ENCODE results near the gene TLE1.
"Not testable (repeated sequence)": the region's sequence is repeated elsewhere in the genome, so short reads cannot be mapped to it uniquely, and the experiment has no call there.

Gene TLE1

DNA sequence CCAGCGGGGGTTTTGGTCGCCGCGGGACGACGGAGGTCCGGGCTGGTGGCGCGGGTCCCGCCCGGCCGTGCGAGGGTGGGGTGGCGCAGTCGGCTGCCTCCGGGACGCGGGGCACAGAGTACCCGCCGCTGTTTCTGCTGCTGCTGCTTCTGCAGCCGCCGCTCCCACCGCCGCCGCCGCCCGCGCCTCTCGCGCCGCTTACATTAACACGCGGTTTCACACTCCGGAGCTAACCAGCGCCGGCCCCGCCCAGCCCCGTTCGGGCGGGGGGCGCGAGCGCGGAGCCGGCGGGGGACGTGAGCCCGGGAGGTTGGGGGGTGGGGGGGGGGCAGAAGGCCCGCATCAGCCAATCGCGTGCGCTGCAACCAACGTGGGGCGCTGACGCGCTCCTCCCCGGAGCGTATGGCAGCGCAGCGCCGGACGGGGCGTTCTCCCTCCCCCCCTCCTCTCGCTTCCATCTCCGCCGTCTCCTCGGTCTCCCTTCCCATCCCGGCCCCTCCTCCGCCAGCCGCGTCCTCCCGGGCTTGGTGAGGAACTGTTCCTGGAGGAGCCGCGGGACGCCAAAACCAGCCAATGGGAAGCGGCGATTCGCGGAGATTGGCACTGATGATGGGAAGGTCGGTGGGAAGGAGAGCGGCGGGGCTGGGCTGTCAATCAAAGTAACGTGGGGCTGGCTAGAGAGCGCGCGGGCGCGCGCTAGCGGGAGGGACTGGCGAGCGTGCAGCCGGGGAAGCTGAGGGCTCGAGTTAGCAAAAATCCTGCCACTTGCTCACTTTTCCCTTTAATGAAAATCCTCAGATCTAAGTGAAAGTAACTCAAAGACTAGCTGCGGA is at the start of gene TLE1:
Gene TLE1 (minus strand): TSS at position 205 of the 833 bp plus-strand sequence. CDS start 1,307 bp downstream, outside the sequence.
- DNase-seq (ENCODE audit: low spot score): peak; percentile 79

DNA sequence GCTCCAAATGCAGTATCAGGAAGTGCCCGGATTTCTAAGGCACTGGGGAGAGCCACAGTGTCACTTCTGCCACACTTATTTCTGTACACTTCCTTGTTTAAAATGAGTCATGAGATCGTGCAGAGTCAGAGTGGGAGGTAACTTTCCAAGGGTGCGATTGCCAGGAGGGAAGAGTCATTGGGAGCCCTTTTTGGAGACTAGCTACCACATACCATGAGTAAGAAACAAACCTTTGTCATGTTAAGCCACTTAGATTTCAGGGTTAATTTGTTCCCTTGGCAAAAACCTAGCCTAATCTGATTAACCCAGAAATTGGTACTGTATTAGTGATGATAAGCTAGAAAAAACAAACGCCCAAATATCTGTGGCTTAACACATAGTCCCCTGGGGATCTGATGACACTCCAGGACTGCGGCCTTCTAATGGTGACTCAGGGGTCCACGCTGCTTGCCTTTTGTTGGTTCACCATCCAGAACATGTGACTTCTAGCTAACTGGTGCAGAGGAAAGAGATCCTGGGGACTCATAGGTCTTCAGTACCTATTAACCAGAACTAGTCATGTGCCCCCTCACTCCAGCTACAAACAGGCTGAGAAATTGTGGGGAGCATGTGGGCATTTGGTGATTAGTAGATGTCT is 48.6 kb upstream of the TLE1 start:
- no peak for DNase-seq (ENCODE audit: low spot score)

DNA sequence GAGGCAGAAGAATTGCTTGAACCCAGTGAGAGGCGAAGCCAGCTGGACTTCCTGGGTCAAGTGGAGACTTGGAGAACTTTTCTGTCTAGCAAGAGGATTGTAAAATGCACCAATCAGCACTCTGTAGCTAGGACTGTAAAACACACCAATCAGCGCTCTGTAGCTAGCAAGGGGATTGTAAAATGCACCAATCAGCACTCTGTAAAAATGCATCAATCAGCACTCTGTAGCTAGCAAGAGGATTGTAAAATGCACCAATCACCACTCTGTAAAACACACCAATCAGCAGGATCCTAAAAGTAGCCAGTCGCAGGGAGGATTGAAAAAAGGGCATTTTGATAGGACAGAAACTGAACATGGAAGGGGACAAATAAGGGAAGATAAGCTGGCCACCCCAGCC is 41.2 kb upstream of the TLE1 start:
- not testable (repeated sequence) for DNase-seq (ENCODE audit: low spot score)

- peak; percentile 7 for DNase-seq (ENCODE audit: low spot score)
These were observed 39.8 kb upstream of the TLE1 start for GRCh38 chr9:81729135-81729534.

- DNase-seq (ENCODE audit: low spot score): no peak
These were observed 35.0 kb upstream of the TLE1 start for GRCh38 chr9:81724242-81724889.

DNA sequence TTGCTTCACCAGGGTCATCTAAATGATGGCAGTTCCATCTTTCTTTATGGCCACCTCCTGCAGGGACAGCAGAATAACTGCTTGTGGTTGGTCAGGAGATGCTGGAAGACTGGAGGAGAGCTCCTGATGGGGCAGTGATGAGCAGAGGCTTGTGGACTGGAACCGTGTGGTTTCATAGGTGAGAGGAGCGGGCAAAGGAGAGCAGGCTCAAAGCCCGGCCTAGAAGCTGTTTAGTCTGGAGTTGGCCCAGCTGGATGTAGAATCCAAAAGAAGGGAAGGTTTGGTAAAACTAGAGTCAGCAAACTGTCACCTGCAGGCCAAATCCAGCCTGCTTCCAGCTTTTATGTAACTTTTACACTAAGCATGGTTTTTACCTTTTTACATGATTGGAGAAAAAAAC is 32.9 kb upstream of the TLE1 start:
- no peak for DNase-seq (ENCODE audit: low spot score)

DNA sequence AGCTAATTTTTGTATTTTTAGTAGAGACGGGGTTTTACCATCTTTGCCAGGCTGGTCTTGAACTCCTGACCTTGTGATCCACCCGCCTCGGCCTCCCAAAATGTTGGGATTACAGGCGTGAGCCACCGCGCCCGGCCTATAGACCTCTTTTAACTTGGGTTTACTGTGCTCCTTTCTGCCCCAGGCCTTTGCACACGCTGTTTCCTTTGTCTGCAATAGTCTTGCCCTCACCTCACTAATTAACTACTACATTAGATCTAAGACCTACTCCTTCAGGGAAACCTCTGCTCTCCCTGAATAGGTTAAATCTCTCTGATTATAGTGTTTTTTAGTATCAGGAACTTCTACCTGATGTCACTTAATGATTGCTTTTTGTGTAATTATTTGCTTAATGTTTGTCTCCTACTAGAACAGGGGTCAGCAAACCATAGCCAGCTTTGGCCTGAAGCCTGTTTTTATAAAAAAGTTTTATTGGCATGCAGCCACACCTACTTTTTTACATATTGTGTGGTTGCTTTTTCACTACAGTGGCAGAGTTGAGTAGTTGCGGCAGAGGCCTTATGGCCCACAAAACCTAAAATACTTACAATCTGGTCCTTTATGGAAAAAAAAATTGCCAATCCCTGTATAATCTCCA is 31.2 kb upstream of the TLE1 start:
- no peak for DNase-seq (ENCODE audit: low spot score)

GRCh38 chr9:81719972-81720371 is 30.6 kb upstream of the TLE1 start:
- no peak for DNase-seq (ENCODE audit: low spot score)

GRCh38 chr9:81718244-81718643 is 28.9 kb upstream of the TLE1 start:
- DNase-seq (ENCODE audit: low spot score): no peak

DNA sequence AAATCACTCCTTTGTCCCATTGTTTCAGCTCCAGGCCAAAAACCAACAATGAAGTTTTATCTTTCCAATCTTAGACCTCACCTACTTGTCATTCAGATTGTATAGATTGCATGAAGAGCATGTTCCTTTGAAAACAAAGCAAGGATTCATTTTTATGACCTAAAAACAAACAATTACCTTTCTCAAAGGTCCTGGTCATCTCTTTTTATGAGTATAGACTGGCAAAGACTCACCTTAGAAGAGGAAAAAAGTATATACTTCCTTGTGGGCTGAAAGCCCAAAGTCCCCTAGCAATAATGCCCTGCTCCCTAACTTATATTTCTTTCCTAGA is 28.4 kb upstream of the TLE1 start:
- no peak for DNase-seq (ENCODE audit: low spot score)

- no peak for DNase-seq (ENCODE audit: low spot score)
These were observed 27.9 kb upstream of the TLE1 start for GRCh38 chr9:81717061-81717746.

GRCh38 chr9:81716409-81716808 is 27.1 kb upstream of the TLE1 start:
- DNase-seq (ENCODE audit: low spot score): no peak

DNA sequence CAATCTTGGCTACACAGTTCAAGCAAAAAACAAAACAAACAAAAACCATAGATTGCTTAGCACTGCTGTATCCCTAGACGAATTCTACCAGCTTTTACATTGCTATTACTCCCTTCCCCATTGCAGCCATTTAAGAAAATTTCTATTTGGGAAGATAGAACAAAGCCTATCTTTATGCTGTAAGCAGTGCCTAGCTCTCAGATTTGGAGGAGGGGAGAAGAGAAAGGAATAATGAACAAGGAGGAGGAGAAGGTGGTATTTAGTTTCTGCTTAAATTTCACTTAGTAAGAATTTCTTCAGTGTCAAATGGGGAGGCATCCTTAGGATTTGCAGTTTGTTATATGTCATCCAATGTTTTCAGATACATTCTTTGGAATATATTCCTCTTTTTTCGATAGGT is 16.2 kb upstream of the TLE1 start:
- DNase-seq (ENCODE audit: low spot score): no peak

DNA sequence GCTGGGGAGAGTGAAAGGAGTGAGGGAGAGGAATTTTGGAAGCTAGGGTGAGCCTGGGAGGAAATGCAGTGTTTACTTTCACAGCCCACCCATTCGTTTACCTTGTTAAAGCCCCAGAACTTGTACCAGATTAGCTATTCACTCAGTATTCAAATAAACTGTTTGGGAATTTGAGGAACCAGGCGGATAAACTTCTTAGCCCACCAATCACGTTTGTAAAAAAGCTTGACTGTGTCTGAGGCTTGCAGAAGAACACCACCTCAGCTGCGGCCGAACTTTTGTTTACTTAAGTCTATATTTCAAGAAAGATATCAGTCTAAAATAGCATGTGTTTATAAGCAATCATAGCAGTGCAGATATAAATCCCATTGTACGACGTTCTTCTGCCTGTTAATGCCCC is 5.2 kb upstream of the TLE1 start:
- no peak for DNase-seq (ENCODE audit: low spot score)

DNA sequence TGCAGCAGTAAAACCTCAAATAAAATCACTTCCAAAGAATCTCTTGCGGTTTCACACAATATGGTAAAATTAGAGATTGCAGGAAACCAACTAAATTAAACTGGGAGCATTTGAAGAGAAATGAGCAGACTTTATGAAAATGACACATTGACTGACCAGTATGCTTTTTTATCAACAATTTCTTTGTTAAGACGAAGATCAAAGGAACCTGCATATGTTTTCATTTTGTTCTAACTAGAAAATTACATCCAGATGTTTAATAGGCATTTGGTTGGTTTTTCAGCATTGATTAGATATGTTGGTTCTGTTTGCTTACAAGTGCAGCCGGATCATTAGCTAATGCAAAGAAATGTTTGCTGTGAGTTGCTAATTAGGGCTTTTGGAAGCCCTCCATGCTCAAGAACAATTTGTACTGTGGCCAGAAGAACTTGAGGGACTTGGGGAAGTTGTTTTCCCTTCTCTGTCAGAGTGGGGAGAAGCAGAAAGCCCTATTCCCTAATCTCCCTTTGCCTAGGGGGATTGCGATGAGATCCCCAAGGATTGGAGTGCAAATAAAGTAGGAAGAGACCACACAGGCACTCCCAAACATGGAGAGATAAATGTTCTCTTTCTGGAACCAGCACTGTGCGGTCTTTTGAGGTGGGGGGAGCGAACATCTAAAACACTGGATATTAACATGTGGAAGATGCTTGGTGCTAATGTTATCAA is 4.5 kb upstream of the TLE1 start:
- no peak for DNase-seq (ENCODE audit: low spot score)

GRCh38 chr9:81690251-81690851 is 1.0 kb upstream of the TLE1 start:
- no peak for DNase-seq (ENCODE audit: low spot score)

DNA sequence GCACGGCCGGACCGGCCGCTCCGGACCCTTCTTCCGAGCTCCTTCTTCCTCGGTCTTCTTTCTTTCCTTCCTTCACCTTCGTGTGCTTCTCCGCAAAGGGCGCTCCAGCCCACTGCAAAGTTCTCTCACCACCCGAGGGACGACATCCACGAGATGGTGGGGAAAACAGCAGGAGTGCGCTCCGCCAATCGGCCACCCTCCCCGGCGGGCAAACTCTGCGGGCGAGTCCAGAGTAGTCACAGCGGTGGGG is 329 bp downstream of the TLE1 start:
- not testable (repeated sequence) for DNase-seq (ENCODE audit: low spot score)

DNA sequence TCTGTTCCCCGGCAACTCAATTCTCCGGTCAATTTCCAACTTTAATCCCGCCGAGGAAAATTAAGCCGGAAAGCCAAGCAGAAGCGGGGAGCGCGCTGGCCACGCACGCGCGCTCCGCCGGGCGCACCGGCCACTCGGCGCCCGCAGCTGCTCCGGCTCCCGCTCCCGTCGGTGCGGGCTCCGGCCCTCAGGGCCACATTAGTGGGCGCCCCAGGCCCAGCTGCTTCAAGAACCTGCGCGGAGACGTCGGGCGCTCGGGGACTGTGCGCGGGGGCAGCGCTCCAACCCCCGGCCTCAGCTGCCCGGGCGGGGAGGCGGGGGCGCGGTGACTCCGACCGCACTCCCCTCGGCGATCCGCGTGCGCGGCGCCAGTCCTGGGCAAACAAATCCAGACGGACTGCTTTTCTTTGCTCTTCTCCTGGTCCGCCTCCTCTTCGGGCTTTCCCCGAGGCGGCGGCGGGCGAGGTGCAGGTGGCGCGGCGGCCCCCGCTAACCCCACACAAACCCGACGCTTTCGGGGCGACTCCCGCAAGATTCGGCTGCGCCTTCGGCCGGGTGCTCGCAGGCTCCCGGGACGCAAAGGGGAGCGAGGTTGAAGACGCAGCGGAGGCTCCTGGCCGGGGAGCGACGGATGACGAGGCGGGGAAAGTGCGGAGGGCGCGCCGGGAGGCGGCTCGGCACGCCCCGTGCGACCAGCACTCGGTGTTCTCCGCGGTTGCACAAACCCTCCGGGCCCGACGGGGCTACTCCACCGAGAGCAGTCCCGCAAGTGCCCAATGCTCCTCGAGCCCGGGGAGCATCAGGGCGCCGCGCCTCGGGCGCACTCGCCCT is 870 bp downstream of the TLE1 start:
- not testable (repeated sequence) for DNase-seq (ENCODE audit: low spot score)

DNA sequence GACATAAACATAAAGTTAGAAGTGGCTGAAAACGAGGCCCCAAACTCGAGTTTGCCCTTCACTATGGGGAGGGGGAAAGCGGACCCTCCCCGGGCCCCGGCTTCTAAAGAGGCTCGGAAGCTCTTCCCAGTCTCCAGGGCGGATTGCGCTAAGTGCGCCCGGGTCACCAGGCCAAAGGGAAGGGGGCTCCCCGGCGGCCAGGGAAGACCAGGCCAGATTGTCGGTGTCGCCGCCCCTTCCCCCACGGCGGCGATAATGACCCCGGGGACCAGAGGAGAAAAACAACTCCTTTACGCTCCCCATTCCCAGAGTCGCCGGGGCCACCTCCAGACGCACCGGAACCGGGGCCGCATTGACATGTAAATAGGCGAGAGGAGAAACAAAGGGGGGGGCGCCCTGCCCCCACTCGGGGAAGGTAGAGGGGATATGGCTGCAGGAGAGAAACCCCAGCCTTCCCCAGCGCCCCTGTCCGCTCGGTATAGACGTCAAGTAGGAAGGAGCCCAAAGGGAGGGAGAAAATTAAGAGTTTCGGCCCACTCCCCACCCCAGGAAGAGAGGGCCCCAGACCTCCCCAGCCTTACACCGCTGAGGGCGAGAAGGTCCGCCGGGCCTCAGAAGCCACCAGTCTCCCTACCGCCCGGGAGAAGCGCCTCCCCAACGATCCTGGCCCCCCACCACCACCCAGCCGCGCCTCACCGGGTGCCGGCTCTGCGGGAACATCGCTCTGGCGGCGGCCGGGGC is 1.7 kb downstream of the TLE1 start:
- DNase-seq (ENCODE audit: low spot score): no peak
